Type B pancreatic cell (in vitro differentiated cells): Measurements from ENCODE around the gene PIK3R3. TPM values are rescaled to one million over a fixed set of nuclear protein-coding genes. Genes with fewer than 3 reads are reported as not detected.

Experiments used
- DNase-seq: peaks from one replicate; pipeline ENCODE4 v3.0.0; 2021; ENCODE audit warnings: mixed read lengths; ENCODE audit not compliant: unreplicated experiment; ENCODE audit errors: extremely low spot score
- H3K27ac Mint-ChIP-seq: 2 replicates; pipeline ENCODE4 v1.8.0; 2021; ENCODE audit warnings: mild to moderate bottlenecking, mixed read lengths
- H3K27me3 Mint-ChIP-seq: 2 replicates; pipeline ENCODE4 v1.8.0; 2021; ENCODE audit warnings: mixed read lengths
- H3K36me3 Mint-ChIP-seq: 2 replicates; pipeline ENCODE4 v1.8.0; 2021; ENCODE audit warnings: mixed read lengths
- H3K4me1 Mint-ChIP-seq: one replicate; pipeline ENCODE4 v1.8.0; 2021; ENCODE audit warnings: mixed read lengths; ENCODE audit not compliant: unreplicated experiment
- H3K4me3 Mint-ChIP-seq: 2 replicates; pipeline ENCODE4 v1.8.0; 2021; ENCODE audit warnings: mild to moderate bottlenecking, mixed read lengths
- H3K9me3 Mint-ChIP-seq: 2 replicates; pipeline ENCODE4 v1.8.0; 2021; ENCODE audit warnings: mixed read lengths
- CTCF ChIP-seq: fragments of 200-600 bp; sonication (generic); conservative IDR thresholded peaks from 2 replicates; pipeline ENCODE4 v1.5.0; 2021; ENCODE audit warnings: antibody characterized with exemption, mild to moderate bottlenecking
- total RNA-seq: library from RNA; stranded (reverse); gene quantifications from 2 replicates; pipeline ENCODE4 v1.2.1, GENCODE V29; 2021; ENCODE audit warnings: low replicate concordance

PIK3R3 gene
- total RNA-seq, 1 donor from 2014 or later: 47.5 TPM

GRCh38 chr1:46027788-46028573 lies 104.4 kb downstream of the PIK3R3 start:
- no peaks in the 10 kb centered on the region for H3K4me1 Mint-ChIP-seq
- no peak for DNase-seq
- TF ChIP-seq CTCF: no peak
- H3K4me3 Mint-ChIP-seq: no peak overlapping the region
- peaks cover 8% of the 10 kb centered on the region for H3K36me3 Mint-ChIP-seq
- no peak overlapping the region for H3K27ac Mint-ChIP-seq
- no peaks in the 10 kb centered on the region for H3K27me3 Mint-ChIP-seq
- no peaks in the 10 kb centered on the region for H3K9me3 Mint-ChIP-seq

GRCh38 chr1:46026531-46026930 lies 105.9 kb downstream of the PIK3R3 start:
- no peak overlapping the region for H3K4me3 Mint-ChIP-seq
- H3K4me1 Mint-ChIP-seq: no peaks in the 10 kb centered on the region

GRCh38 chr1:46021046-46021996 lies 111.1 kb downstream of the PIK3R3 start:
- no peak for DNase-seq

More at GRCh38 chr1:46026531-46026930, 105.9 kb downstream of the PIK3R3 start:
- H3K27me3 Mint-ChIP-seq: no peaks in the 10 kb centered on the region
- no peak for DNase-seq
- peaks cover 8% of the 10 kb centered on the region for H3K36me3 Mint-ChIP-seq
- no peak overlapping the region for H3K27ac Mint-ChIP-seq
- H3K9me3 Mint-ChIP-seq: no peaks in the 10 kb centered on the region
- TF ChIP-seq CTCF: no peak

GRCh38 chr1:46020010-46020409 lies 112.4 kb downstream of the PIK3R3 start:
- peaks cover 8% of the 10 kb centered on the region for H3K36me3 Mint-ChIP-seq
- H3K4me3 Mint-ChIP-seq: no peak overlapping the region
- no peaks in the 10 kb centered on the region for H3K27me3 Mint-ChIP-seq
- TF ChIP-seq CTCF: no peak
- DNase-seq: no peak
- no peaks in the 10 kb centered on the region for H3K9me3 Mint-ChIP-seq
- H3K27ac Mint-ChIP-seq: no peak overlapping the region
- H3K4me1 Mint-ChIP-seq: no peaks in the 10 kb centered on the region

More at GRCh38 chr1:46021046-46021996, 111.1 kb downstream of the PIK3R3 start:
- H3K27me3 Mint-ChIP-seq: no peaks in the 10 kb centered on the region
- H3K36me3 Mint-ChIP-seq: peaks cover 8% of the 10 kb centered on the region
- H3K4me1 Mint-ChIP-seq: no peaks in the 10 kb centered on the region
- H3K9me3 Mint-ChIP-seq: no peaks in the 10 kb centered on the region
- no peak for TF ChIP-seq CTCF
- no peak overlapping the region for H3K4me3 Mint-ChIP-seq
- no peak overlapping the region for H3K27ac Mint-ChIP-seq

GRCh38 chr1:46019348-46019747 lies 113.1 kb downstream of the PIK3R3 start:
- Mint-ChIP-seq H3K27ac (no peak overlapping the region), H3K9me3 (no peaks in the 10 kb centered on the region), H3K4me3 (no peak overlapping the region), H3K36me3 (peaks cover 5% of the 10 kb centered on the region), H3K4me1 (no peaks in the 10 kb centered on the region), H3K27me3 (no peaks in the 10 kb centered on the region)
- DNase-seq: no peak
- no peak for TF ChIP-seq CTCF
